Progenitor cell of endocrine pancreas (in vitro differentiated cells): Measurements from ENCODE around the gene VWA1. TPM values are rescaled to one million over a fixed set of nuclear protein-coding genes. Genes with fewer than 3 reads are reported as not detected.
"Not testable (repeated sequence)": the region's sequence is repeated elsewhere in the genome, so short reads cannot be mapped to it uniquely, and the experiment has no call there.

Experiments used
- DNase-seq: peaks from one replicate; pipeline ENCODE4 v3.0.0; 2021; ENCODE audit warnings: low spot score; ENCODE audit not compliant: unreplicated experiment
- H3K27ac Mint-ChIP-seq: 2 replicates; pipeline ENCODE4 v1.8.0; 2021; ENCODE audit warnings: mild to moderate bottlenecking, moderate library complexity, mixed read lengths
- H3K27me3 Mint-ChIP-seq: 2 replicates; pipeline ENCODE4 v1.8.0; 2021; ENCODE audit warnings: mixed read lengths
- H3K36me3 Mint-ChIP-seq: 2 replicates; pipeline ENCODE4 v1.8.0; 2022; ENCODE audit warnings: mixed read lengths; ENCODE audit not compliant: insufficient read depth
- H3K4me1 Mint-ChIP-seq: 2 replicates; pipeline ENCODE4 v1.8.0; 2021; ENCODE audit warnings: low read depth, mixed read lengths
- H3K4me3 Mint-ChIP-seq: 2 replicates; pipeline ENCODE4 v1.8.0; 2021; ENCODE audit warnings: low read depth, mild to moderate bottlenecking, moderate library complexity, mixed read lengths
- H3K9me3 Mint-ChIP-seq: 2 replicates; pipeline ENCODE4 v1.8.0; 2021; ENCODE audit warnings: low read depth, mixed read lengths
- CTCF ChIP-seq: fragments of 200-600 bp; sonication (generic); IDR thresholded peaks from one replicate; pipeline ENCODE4 v1.5.0; 2021; ENCODE audit warnings: antibody characterized with exemption, mild to moderate bottlenecking; ENCODE audit not compliant: unreplicated experiment
- total RNA-seq: library from RNA; stranded (reverse); gene quantifications from 2 replicates; pipeline ENCODE4 v1.2.1, GENCODE V29; 2021

The VWA1 gene
- total RNA-seq, 1 donor from 2014 or later, result 36.8 TPM

GRCh38 chr1:1440262-1441001, 4.9 kb downstream of the VWA1 start:
- Mint-ChIP-seq H3K4me3 (no peak overlapping the region), H3K9me3 (no peaks in the 10 kb centered on the region)

GRCh38 chr1:1441002-1441888, 5.8 kb downstream of the VWA1 start:
- no peak for DNase-seq
- Mint-ChIP-seq H3K4me3 (no peak overlapping the region), H3K4me1 (peaks cover 9% of the 10 kb centered on the region), H3K27me3 (no peaks in the 10 kb centered on the region), H3K27ac (no peak overlapping the region), H3K9me3 (no peaks in the 10 kb centered on the region), H3K36me3 (peaks cover 1% of the 10 kb centered on the region)
- TF ChIP-seq CTCF, result peak; percentile 77

More at GRCh38 chr1:1440262-1441001, 4.9 kb downstream of the VWA1 start:
- no peak for DNase-seq
- Mint-ChIP-seq H3K27me3 (no peaks in the 10 kb centered on the region), H3K4me1 (peaks cover 10% of the 10 kb centered on the region), H3K27ac (peak overlapping the region; percentile 74), H3K36me3 (peaks cover 1% of the 10 kb centered on the region)
- no peak for TF ChIP-seq CTCF

DNA sequence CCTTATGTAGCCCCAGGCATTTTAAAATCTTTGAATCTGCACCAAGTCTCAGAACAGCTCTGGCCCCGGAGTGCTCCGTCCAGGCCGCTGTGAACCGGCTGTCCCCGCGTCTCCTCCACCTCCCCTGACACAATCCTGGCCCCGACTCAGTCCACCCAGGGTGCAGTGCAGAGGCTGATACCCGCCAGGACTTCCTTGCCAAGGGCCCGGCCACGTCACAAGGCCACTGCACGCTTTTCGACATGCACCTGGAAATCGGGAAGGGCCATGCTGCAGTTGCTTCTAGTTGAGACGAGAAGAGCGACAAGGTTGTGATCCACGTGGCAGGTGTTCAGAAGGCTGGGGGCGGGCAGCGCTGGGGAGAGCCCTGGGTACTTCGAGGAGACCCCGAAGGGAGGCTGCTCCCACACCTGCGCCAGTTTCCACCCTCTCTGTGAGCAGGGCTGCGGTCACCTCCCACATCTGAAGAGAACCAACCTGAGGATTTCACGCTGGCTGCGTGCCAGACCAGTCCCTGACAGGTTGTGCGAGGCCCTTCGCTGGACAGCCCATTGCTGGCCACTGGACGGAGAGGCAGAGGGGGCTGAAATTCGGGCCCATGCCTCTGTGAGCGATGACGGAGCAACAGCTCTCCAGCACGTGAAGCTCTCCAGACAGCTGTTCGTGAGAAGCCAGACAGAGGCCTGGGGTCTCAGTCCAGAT, 6.7 kb downstream of the VWA1 start:
- Mint-ChIP-seq H3K9me3 (no peaks in the 10 kb centered on the region), H3K4me3 (no peak overlapping the region), H3K27me3 (no peaks in the 10 kb centered on the region), H3K27ac (no peak overlapping the region), H3K36me3 (peaks cover 1% of the 10 kb centered on the region), H3K4me1 (peaks cover 7% of the 10 kb centered on the region)
- no peak for DNase-seq
- no peak for TF ChIP-seq CTCF

DNA sequence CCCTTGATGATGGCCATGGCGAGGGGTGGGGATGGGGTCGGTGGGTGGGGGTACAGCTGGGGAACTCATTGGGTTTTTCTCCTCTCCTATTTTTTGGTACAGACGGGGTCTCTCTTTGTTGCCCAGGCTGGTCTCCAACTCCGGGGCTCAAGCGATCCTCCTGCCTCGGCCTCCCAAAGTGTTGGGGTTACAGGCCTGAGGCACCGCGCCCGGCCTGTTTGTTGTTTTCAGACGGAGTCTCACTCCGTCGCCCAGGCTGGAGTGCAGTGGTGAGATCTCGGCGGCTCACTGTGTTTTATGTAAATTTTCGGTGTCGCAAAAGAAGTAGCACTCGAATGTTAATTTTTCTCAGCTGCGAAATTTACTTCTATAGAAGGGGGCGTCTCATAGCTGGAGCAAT, 11.1 kb downstream of the VWA1 start:
- H3K36me3 Mint-ChIP-seq, H3K27ac Mint-ChIP-seq, H3K4me1 Mint-ChIP-seq, DNase-seq, H3K4me3 Mint-ChIP-seq, H3K9me3 Mint-ChIP-seq: not testable (repeated sequence)
- H3K27me3 Mint-ChIP-seq, result peaks cover 12% of the 10 kb centered on the region

DNA sequence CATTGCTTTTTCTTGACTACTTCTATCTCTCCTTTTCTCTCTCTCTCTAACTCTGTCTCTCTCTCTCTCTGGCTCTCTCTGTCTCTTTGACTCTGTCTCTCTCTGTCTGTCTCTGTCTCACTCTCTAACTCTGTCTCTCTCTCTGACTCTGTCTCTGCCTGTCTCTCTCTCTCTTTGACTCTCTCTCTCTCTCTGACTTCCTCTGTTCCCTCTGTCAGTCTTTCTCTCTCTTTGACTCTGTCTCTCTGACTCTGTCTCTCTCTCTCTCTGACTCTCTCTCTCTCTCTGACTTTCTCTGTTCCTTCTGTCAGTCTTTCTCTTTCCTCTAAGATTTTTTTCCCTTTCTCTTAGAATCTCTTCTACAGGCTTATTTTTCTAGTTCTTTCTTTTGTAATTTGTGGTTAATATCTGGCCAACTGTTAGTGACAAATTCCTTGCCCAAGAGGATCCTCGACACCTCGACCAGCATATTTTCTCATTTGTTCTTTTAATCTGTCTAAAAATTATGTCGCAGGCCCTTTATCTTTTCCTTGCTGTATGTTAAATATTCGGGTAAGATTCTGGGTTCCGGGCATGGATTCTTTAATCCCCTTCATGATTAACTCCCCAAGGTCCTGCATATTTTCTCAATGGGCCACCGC, 13.7 kb downstream of the VWA1 start, which contains the start of gene ATAD3C:
ATAD3C (plus strand) TSS at position 591 of the 641 bp plus-strand sequence. CDS start 995 bp downstream, outside the sequence.
- Mint-ChIP-seq H3K27me3 (peaks cover 12% of the 10 kb centered on the region), H3K4me3 (no peak within 1 kb of the TSS)

GRCh38 chr1:1450616-1451015, 15.1 kb downstream of the VWA1 start:
- not testable (repeated sequence) for H3K4me1 Mint-ChIP-seq, H3K36me3 Mint-ChIP-seq, H3K4me3 Mint-ChIP-seq, DNase-seq, H3K9me3 Mint-ChIP-seq, H3K27ac Mint-ChIP-seq
- H3K27me3 Mint-ChIP-seq, result peaks cover 12% of the 10 kb centered on the region

More for the DNA sequence above, 13.7 kb downstream of the VWA1 start, which contains the start of gene ATAD3C:
- no peak within 1 kb of the TSS for H3K27ac Mint-ChIP-seq
- H3K9me3 Mint-ChIP-seq, result no peaks in the 10 kb centered on the region
- H3K36me3 Mint-ChIP-seq, result no peaks in the 10 kb centered on the region
- no peak for DNase-seq
- H3K4me1 Mint-ChIP-seq, result no peaks in the 10 kb centered on the region
- TF ChIP-seq CTCF, result no peak
